H4 (cell line): Measurements from ENCODE around the gene ERC2. TPM values are rescaled to one million over a fixed set of nuclear protein-coding genes. Genes with fewer than 3 reads are reported as not detected.
A peak's percentile ranks its signal among the peaks of the same experiment; 100 is the strongest.

Experiments
- DNase-seq: peaks from one replicate; pipeline ENCODE4 v3.0.0-alpha.2; 2015; ENCODE audit warnings: low spot score
- total RNA-seq: library from RNA; depleted of rRNA; stranded (reverse); fragments of >200 nt; shearing (Covaris generic); gene quantifications from 2 replicates; pipeline ENCODE4 v1.2.3, GENCODE V29; 2014

The ERC2 gene
- total RNA-seq, 1 experiment from 2014 or later = 1.6 TPM

DNA sequence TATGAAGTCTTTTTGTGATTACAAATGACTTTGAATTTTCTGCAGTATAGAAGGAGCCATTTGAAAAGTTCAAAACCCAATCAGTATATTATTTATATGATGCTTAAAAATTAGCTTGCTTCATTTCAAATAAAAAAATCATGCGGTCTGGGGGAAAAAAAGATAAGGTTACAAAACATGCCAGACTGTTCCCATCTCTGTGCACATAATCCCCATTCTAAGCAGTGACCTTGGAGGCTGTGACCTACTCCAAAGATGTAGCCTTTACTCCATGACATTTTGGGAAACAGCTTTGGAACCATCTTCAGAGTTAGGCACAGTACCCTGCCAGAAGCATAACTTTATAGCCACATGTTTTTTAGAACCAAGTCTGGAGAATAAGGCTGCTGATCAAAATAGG is 533.5 kb downstream of the ERC2 start:
- DNase-seq = no peak

DNA sequence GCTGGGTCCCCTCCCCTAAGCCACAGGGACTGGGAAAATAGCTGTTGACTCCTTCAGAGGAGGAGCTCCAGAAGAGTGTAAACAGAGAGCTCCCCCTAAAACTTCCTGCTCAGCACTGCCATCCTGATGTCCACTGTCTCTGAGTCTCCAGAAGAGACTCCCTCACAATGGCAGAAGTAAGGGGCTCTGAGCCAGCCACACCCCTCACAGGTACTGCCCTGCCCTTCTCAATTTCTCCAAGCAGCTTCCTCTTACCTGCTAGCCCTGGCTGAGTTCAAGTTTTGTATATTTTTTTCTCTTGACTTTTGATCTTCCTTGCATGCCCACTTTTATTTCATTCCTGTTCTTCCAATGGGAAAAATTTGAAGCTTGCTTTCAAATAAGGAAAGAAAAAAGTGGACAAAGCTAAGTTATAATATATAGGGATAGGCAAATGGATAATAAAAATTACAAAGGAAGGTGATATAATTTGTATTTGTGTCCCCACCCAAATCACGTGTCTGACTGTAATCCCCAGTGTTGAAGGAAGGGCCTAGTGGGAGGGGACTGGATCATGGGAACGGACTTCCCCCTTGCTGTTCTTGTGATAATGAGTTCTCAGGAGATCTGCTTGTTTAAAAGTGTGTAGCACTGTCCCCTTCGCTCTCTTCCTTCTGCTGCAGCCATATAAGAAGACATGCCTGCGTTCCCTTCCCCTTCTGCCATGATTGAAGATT is 539.0 kb downstream of the ERC2 start:
- DNase-seq = no peak

DNA sequence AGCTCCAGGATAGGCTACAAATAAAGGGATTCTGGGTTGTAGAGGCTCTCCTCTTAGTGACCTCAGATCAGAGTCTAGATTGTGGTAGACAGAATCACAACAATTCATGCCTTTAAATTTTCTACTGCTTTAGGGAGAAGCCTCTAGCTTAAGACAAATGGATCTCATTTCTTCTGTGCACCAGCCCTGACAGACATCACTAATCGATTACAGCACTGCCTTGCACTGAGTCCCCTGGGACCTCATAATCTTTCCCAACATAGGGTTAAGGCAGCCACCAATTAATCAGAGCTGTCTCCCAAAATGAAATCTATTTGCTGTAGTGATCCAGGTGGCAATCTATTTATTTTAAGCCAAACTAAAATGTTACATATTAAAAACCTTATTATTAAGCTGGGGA is 544.6 kb downstream of the ERC2 start:
- DNase-seq = no peak

DNA sequence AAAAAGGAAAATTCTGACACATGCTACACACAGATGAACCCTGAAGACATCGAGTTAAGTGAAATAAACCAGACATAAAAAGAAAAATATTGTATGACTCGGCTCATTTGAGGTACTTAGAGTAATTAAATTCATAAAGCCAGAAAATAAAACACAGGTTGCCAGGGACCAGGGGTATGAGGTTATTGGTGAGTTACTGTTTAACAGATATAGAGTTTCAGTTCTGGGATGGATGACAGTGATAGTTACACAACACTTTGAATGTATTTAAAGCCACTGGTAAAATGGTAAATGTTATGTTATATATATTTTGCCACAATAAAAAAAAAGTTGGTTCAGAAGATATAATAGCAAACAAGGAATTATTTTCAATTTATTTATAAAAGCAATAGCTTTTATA is 545.1 kb downstream of the ERC2 start:
- DNase-seq = no peak

DNA sequence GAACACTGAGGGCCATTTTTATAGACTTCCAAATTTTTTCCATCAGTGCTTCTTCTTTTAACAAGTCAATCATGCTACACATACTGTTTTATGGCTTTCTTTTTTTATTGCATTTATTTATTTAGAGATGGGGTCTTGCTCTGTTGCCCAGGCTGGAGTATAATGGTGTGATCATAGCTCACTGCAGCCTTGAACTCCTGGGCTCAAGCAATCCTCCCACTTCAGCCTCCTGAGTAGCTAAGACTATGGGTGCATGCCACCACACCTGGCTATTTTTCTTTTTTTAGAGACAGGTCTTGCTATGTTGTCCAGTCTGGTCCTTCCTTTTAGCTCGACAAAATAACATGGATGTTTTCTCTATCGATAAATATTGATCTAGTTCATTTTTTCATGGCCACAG is 555.4 kb downstream of the ERC2 start:
- DNase-seq = no peak

DNA sequence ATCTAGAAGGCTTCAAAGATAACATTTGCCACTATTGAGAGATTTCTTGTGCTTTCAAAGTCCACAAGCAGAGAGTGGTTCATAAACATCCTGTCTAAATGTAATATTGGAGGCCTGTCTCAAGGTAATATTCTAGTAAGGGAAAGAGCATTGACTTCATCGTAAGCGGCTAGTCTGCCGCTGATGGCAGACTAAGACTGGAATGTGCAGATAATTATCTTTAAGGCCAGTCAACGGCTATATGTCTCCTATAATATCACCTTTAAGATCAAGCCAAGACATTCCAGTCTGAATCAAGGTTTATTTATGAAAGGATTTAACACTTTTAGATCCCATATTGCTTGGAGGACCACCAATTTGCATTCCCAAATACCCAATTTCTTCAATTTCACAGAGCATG is 557.0 kb downstream of the ERC2 start:
- no peak for DNase-seq

DNA sequence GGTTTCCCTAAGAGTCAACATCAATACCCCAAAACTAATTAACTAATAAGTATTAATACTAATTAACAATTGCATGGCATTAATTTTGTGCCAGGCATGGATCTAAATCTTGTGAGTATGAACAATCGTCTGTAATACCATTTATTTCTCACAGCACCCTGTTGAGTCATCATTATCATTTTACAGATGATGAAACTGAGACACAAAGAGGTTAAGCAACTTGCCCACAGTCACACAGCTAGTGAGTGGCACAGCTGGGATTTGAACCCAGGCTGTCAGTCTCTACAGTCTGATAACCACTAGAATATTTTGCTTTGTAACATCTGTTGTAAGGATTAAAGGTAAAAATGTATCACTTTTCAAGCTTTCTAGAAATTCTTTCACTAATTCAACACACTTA is 557.7 kb downstream of the ERC2 start:
- no peak for DNase-seq

DNA sequence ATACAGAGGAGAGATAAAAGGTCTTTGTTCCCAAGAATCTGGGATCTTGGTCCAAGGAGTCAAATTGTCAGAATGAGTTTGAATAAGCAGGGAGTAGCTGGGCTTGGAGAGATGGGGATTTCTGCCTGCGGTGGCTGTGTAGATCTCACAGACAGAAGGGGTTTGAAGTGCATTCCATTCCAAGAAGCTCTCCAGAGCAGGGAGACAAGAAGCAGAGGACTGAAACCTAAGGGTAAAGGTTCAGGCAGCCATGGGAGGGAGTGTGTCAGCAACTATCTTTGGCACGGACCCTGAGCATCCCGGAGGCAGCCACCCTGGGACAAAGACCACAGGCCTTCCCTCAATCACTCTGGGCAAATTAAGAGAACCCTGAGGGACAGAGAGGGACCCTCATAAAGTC is 558.9 kb downstream of the ERC2 start:
- DNase-seq = no peak

DNA sequence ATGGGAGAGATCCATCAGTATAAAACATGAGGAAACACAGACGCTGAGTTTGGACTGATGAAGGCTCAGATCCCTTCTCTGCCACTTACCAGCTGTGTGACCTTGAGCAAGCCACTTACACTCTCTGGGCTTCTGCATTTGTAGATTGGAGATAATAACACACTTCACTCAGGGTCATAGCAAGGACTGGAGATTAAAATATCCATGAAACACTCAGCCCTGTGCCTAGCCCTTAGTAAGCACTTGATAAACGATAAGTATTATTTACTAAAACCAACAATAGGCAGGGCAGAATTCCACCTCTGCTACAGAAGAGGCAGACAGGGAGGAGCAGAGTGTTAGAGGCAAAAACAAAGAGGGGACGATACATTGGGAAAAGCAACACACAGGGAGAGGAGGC is 560.7 kb downstream of the ERC2 start:
- no peak for DNase-seq

DNA sequence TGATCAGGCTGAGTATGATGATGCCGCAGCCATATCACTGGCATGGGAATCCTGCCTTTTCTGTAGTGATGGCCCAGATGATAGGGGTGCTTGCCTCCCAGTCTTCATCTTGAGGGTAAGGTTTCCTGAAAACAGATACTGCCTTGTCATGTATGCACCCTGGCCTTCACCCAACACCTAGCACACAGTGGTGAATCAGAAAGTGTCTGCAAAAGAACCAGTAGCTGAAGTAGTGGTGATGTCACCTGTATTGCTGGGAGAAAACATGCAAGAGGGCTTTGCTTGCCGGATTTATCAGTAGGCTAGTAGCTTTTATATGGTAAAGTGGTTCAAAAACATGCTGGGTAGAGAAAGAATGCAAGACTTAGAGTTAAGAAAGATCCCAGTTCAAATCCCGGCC is 561.4 kb downstream of the ERC2 start:
- DNase-seq = no peak

DNA sequence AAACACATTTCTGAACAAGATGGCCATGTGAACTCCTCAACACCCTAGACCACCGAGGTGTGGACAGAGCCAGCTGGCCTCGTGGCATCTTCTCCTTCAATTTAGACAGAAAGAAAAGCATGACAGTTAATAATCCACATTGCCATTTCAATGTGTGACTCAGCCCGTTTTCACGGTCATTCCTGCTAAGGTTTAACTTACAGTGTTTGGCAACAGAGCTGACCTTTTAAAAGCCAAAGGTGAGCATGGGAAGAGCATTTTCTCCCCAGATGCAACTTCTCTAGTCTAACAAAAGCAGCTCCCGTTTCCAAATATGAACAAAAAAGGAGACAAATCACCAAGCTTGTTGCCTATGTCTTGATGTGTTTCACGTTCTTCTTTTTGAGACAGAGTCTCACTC is 563.6 kb downstream of the ERC2 start:
- DNase-seq = no peak

DNA sequence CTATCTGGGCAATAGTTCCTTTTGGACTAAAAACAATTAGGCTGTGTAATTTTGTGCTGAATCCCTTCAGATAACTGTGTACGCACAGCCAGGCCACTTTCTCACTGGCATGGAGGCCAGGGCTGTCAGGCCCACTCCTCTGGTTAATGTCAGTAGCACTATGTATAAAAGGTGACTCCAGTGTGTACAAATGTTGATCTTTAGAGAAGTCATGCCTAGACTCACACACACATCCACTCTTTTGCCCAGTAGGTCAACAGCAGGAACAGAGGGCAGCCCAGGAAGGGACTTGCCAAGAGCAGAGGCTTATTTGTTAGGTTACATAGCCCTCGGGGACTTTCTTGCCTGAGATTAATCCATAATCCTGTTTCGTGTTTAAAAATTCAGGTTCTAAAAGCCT is 564.6 kb downstream of the ERC2 start:
- DNase-seq = no peak

DNA sequence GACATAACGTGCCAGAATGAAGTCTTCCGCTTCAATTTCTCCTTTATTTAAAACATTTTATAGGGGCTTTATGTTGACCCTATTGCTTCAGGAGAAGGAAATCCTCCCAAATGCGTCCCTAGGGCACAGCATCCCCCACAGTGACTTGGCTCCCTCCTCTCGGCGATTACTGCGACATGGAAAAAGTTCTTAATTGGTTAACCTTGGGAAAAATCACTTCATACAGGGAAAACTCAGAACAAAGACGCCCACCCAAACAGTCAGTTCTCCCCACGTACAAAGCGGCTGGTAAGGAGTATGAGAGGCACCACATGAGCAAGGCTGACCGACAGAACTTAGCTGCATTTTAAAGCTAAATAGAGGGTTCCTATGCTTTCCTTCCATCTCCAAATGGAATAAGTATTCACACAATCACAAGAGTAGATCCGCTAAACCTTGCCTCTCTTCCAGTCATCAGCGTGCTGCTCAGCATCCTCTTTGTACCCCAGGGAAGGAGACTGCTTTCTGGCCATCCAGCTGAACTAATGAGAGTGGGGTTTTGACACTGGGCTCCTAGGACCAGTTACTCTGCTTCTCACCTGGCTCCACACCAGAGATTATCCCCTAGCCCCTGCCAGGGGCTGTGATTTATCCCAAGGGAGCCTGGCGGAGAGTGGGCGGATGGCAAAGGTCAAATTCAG is 565.9 kb downstream of the ERC2 start:
- DNase-seq = no peak

DNA sequence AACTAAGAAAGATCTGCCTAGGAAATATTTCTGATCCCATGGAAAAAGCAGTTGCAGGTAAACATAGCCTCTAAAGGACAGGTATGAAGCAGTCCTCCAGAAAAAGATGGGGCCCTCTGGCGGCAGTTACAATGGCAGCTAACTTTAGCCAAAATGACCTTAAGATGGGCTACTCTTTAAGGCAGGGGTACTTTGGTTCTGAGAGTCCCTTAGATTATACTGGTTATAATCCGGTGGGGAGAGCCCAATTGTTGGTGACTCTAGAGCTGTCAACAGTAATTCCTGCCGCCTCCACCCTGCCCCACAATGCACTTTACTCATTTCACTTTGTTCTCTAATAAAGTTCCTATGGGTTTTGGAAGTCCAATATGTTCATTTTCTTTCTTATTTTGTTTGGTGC is 568.4 kb downstream of the ERC2 start:
- no peak for DNase-seq

DNA sequence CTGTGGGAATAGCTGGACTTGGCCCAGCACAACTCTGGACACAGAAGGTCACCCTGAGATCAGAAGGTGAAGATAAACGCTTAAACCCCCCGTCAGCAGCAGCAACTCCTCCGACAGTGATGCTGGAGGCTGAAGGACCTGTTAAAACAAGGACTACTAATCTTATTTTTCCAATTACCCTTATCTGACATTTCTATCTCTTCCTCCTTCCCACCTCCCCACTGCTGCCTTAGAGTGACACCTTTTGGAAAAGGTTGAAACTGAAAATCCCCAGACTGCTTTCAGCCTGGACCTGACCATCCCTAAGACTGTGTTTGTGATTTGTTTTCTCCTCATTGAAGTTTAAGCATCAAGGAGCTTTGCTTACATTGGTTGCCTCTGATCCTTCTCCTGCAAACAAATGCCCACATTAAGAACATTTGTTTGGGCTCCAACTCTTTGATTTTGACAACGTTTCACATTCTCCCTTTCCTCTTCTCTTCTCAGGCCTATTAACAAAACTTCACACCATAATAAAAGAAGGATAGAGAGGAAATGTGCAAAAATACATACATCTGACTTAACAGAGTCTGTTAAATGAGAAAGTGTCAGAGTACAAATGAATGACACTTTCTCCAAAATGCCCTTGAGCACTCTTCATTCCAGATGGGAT is 570.6 kb downstream of the ERC2 start:
- DNase-seq = peak; percentile 17

DNA sequence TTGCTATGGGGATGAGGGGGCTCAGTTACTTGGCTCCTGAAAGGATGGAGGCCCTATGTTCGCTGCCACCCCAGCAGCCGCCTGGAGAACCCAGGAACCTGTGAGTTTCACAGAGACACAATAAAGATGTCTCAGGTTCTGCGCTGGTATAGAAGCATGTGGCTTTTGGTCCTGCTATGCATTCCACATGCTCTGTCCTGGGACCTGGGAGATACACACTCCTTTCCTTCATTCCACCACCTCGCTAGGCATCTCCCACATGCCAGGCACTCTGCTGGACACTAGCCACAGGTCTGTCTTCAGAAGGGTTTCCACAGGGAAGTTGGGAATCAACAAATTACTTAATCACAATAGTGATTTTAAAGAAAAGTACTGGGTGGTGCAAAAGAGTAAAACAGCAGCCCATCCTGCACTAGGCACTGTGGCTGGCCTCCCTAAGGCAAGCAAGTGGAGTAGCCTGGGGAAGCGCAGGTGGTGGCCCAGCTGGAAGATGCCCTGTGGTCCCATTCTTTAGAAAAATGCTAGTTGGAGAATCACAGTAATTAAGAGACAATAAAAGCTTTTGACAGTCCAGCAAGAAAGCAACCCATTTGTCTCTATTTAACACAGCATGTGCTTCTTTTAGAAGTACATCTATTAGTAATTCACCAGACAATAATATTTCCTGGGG is 572.2 kb downstream of the ERC2 start:
- no peak for DNase-seq

DNA sequence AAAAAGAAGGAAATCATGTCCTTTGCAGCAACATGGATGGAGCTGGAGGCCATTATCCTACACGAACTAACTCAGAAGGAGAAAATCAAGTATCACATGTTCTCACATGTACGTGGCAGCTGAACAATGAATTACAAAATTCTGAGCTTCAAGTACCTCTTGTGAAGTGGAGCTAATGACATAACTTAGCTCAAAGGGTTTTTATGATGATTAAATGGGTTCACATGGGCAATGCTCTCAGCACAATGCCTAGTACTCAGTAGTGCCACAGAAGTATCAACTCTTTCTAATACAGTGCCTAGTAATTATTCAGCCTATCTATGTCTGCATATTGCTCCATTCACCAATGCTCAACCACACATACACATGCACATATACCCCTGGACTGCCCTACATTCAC is 573.7 kb downstream of the ERC2 start:
- DNase-seq = no peak

DNA sequence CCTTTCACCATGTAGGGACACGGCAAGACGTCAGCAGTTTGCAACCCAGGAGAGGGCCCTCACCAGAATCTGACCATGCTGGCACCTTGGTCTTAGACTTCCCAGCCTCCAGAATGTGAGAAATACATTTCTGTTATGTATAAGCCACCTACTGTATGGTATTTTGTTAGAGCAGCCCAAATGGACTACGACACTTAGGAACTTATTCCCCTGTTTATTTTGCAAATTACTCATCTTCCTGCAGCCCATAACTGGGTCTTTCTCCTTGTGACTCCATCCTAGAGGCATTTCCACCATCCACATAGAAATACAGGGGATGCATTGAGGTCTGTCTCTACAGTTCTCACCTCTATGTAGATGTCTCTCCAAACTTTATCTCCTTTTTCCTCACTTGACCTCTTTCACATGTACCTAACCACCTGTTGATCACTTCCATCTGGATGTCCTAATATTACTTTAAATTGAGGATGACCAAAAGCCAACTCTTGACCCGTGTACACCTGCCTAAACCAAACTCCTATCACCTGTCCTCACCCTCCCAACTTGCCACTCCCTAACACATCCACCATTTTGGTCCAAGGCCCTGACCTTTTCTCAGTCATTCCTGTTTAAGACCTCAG is 575.1 kb downstream of the ERC2 start:
- no peak for DNase-seq

DNA sequence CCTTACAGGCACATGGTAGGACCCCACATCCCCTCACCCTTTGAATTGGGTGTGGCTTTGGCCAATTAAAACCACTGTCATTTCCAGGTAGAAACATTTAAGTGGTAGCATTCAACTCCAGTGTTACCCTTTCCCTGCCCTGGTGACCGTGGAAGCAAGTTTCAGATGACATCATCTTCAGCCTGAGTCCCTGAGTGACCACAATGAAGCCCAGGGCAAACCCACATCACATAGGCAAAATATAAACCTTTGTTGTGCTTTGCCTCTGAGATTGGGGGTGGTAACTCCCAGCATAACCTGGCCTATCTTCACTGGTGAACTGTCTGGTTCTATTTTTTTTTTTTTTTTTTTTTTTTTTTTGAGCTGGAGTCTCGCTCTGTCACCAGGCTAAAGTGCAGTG is 577.2 kb downstream of the ERC2 start:
- peak; percentile 82 for DNase-seq

DNA sequence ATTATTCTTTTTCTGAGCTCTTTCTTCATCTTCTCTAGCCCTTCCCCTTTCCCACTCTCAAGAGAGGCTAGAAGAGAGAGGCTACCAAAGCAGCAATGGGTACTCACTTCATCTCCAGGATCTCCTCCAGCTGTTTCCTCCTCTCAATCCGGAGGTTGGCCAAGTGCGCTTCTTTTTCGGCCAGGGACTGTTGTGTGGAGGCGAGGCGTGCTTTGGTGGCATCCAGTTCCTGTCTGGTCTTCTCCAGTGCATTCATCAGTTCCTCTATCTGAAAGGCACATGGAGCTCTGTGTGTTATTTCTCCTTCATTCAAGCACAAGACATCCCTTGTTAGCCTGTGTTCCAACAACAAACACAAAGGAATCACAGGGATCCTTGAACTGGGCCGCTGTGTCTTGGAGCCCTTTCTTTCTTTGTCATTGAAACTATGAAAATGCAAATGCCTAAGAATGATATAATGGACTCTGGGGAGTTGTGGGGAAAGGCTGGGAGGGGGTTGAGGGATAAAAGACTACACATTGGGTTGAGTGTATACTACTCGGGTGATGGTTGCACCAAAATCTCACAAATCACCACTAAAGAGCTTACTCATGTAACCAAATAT is 579.9 kb downstream of the ERC2 start:
- DNase-seq = no peak

DNA sequence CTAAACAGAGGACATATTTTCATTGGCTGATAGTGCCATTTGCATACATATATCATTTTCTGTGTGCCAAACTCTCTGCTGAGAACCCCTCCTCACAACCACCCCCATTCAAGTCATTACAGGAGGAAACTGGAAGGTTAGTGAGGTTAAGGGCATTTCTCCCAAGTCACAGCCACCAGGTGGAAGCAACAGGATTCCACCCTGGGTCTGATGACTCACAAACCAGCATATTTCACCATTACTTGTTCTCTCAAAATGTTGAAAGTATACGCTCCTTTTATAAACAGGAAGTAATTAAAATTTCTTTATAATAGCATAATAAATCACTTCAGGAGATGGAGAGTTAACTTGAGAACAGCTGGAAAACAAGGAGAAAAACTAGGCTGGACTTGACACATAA is 582.5 kb downstream of the ERC2 start:
- DNase-seq = peak; percentile 89
